Sigmoid colon (tissue), 7 donors: ENCODE measurements around the gene FAM163B. TPM values are rescaled to one million over a fixed set of nuclear protein-coding genes. Genes with fewer than 3 reads are reported as not detected.
A peak's percentile ranks its signal among the peaks of the same experiment; 100 is the strongest.

ENCODE experiments used
- DNase-seq: peaks from one replicate; pipeline ENCODE4 v3.0.0-alpha.2; 2019
- H3K27ac ChIP-seq, 4 donors: fragments of 200-600 bp; sonication (generic); one replicate each; pipeline ENCODE4 v1.5.1; 2016 to 2019; ENCODE audit warnings: mild to moderate bottlenecking in 1 of 4
- H3K27me3 ChIP-seq, 3 donors: fragments of 200-600 bp; sonication (generic); one replicate each; pipeline ENCODE4 v1.5.1; 2019; ENCODE audit warnings: mild to moderate bottlenecking in 1 of 3
- H3K36me3 ChIP-seq, 4 donors: fragments of 200-600 bp; sonication (generic); one replicate each; pipeline ENCODE4 v1.5.1; 2016 to 2019
- H3K4me1 ChIP-seq, 4 donors: fragments of 200-600 bp; sonication (generic); one replicate each; pipeline ENCODE4 v1.5.1; 2017 to 2019
- H3K4me3 ChIP-seq, 4 donors: fragments of 200-600 bp; sonication (generic); one replicate each; pipeline ENCODE4 v1.5.1; 2017 to 2019; ENCODE audit warnings: mild to moderate bottlenecking in 2 of 4, moderate library complexity in 1 of 4
- H3K9me3 ChIP-seq, 4 donors: fragments of 200-600 bp in 3 of 4; sonication (generic) in 3 of 4; one replicate each; pipeline versions ENCODE4 v1.5.1 to v1.6.1; 2013 to 2019
- CTCF ChIP-seq, 4 experiments: fragments of 450-650 bp in 3 of 4; fragments of 200-600 bp in 1 of 4; IDR thresholded peaks; one replicate each; pipeline ENCODE4 v1.5.1; 2016 to 2019; ENCODE audit warnings: antibody characterized with exemption in 4 of 4, mild to moderate bottlenecking in 3 of 4, moderate library complexity in 2 of 4
- EP300 ChIP-seq, 4 donors: sonication (generic); formaldehyde crosslinking; IDR thresholded peaks; one replicate each; pipeline ENCODE4 v1.6.1; 2017; ENCODE audit warnings: antibody characterized with exemption in 4 of 4
- POLR2A ChIP-seq, 2 donors: fragments of 450-650 bp; IDR thresholded peaks; one replicate each; pipeline ENCODE4 v1.6.1; 2016; ENCODE audit warnings: antibody characterized with exemption in 2 of 2, mild to moderate bottlenecking in 2 of 2, moderate library complexity in 2 of 2
- POLR2AphosphoS5 ChIP-seq, 4 donors: sonication (generic); formaldehyde crosslinking; IDR thresholded peaks; one replicate each; pipeline ENCODE4 v1.6.1; 2017; ENCODE audit warnings: antibody characterized with exemption in 4 of 4
- WGBS, 2 donors: extraction: QIAGEN DNeasy Blood & Tissue Kit; methylation state at CpG; one replicate each; pipeline ENCODE4 v1.1.7; 2013; 5-methylcytosine and 5-hydroxymethylcytosine counted together
- intact Hi-C: fragments of 100-400 bp; cut with DNase I; formaldehyde crosslinking; loops from one replicate; pipeline ENCODE4 v1.15.1; 2023
- polyA plus RNA-seq, 3 donors: library from polyadenylated mRNA; stranded (reverse); fragments of 200-250 nt; gene quantifications; one replicate each; pipeline ENCODE4 v1.2.3, GENCODE V29; 2013
- total RNA-seq, 4 donors: library from RNA; depleted of rRNA; stranded (reverse); fragments of >200 nt; gene quantifications; one replicate each; pipeline ENCODE4 v1.1.0, GENCODE V29; 2016
- donor health status: healthy with polysubstance abuse.
- donor health status: Bipolar disorder and iron deficiency.
- donor health status: healthy.

Gene FAM163B
- total and polyA plus RNA-seq, 7 donors = 0.29 to 2.4 (median 1.2) TPM; not detected in 1

GRCh38 chr9:133536080-133536479, 73.1 kb downstream of the FAM163B start:
- no peak overlapping the region for H3K27ac ChIP-seq

GRCh38 chr9:133535306-133535877, 73.8 kb downstream of the FAM163B start:
- intact Hi-C loops = loop anchor here (2.0 to 5.0 kb wide), 2 partner anchors 52 to 459 kb away; no protein-coding TSS in a partner anchor
- Histone ChIP-seq H3K27me3 (no peaks in the 10 kb centered on the region), H3K27ac (peak overlapping the region; percentile 61 to 70 (median 66))

More at GRCh38 chr9:133536080-133536479, 73.1 kb downstream of the FAM163B start:
- H3K36me3 ChIP-seq = peaks cover 0 to 6% (median 0%) of the 10 kb centered on the region in 4 donors
- TF ChIP-seq EP300 (IDR thresholded peaks at IDR 0.05) (no peak), POLR2AphosphoS5 (IDR thresholded peaks at IDR 0.05) (no peak), POLR2A (IDR thresholded peaks at IDR 0.05) (no peak), CTCF (IDR thresholded peaks at IDR 0.05) (no peak)
- H3K27me3 ChIP-seq = no peaks in the 10 kb centered on the region
- intact Hi-C loops = loop anchor here (5.0 kb wide), 1 partner anchor 51 kb away; no protein-coding TSS in a partner anchor
- no peak overlapping the region for H3K4me3 ChIP-seq
- WGBS, 2 donors = 67 to 87% methylated on average over 11 of the region's 11 CpGs
- DNase-seq = no peak
- H3K4me1 ChIP-seq = peaks cover 0 to 53% (median 31%) of the 10 kb centered on the region in 4 donors
- H3K9me3 ChIP-seq = no peaks in the 10 kb centered on the region

GRCh38 chr9:133534346-133535291, 74.6 kb downstream of the FAM163B start, which contains the start of gene ADAMTSL2:
Gene ADAMTSL2 (plus strand): TSS chr9:133534704. CDS start chr9:133536713, 2,009 bp downstream.
- H3K9me3 ChIP-seq = no peaks in the 10 kb centered on the region
- TF ChIP-seq POLR2AphosphoS5 (IDR thresholded peaks at IDR 0.05) (peak in 1 of 4 donors; percentile 35), CTCF (IDR thresholded peaks at IDR 0.05) (no peak), EP300 (IDR thresholded peaks at IDR 0.05) (no peak), POLR2A (IDR thresholded peaks at IDR 0.05) (no peak)
- WGBS, 2 donors = 2 to 4% methylated on average over 70 of the region's 70 CpGs
- H3K4me3 ChIP-seq = peak within 1 kb of the TSS; percentile 31 to 57 (median 48)
- peaks cover 0 to 47% (median 30%) of the 10 kb centered on the region in 4 donors for H3K4me1 ChIP-seq
- no peaks in the 10 kb centered on the region for H3K27me3 ChIP-seq
- H3K36me3 ChIP-seq = no peaks in the 10 kb centered on the region
- DNase-seq = peak; percentile 87
- intact Hi-C loops = loop anchor here (2.0 to 5.0 kb wide), 2 partner anchors 53 to 460 kb away; no protein-coding TSS in a partner anchor
- peak within 1 kb of the TSS; percentile 61 to 70 (median 66) for H3K27ac ChIP-seq

More at GRCh38 chr9:133535306-133535877, 73.8 kb downstream of the FAM163B start:
- Histone ChIP-seq H3K4me1 (peaks cover 0 to 53% (median 31%) of the 10 kb centered on the region in 4 donors), H3K36me3 (peaks cover 0 to under 1% (median 0%) of the 10 kb centered on the region in 4 donors), H3K9me3 (no peaks in the 10 kb centered on the region), H3K4me3 (peak overlapping the region; percentile 31 to 57 (median 48))
- no peak for DNase-seq
- 42 to 68% methylated on average over 13 of the region's 13 CpGs for WGBS, 2 donors
- TF ChIP-seq CTCF (IDR thresholded peaks at IDR 0.05) = no peak
- TF ChIP-seq EP300 (IDR thresholded peaks at IDR 0.05) = no peak
- TF ChIP-seq POLR2A (IDR thresholded peaks at IDR 0.05) = no peak
- no peak for TF ChIP-seq POLR2AphosphoS5 (IDR thresholded peaks at IDR 0.05)

- H3K4me1 ChIP-seq = peaks cover 0 to 43% (median 30%) of the 10 kb centered on the region in 4 donors
- peak overlapping the region; percentile 61 to 70 (median 66) for H3K27ac ChIP-seq
- H3K36me3 ChIP-seq = no peaks in the 10 kb centered on the region
- TF ChIP-seq POLR2A (IDR thresholded peaks at IDR 0.05) = no peak
- no peak for TF ChIP-seq POLR2AphosphoS5 (IDR thresholded peaks at IDR 0.05)
- TF ChIP-seq CTCF (IDR thresholded peaks at IDR 0.05) = no peak
- TF ChIP-seq EP300 (IDR thresholded peaks at IDR 0.05) = no peak
- intact Hi-C loops = loop anchor here (1.0 to 2.0 kb wide), 2 partner anchors 192 to 461 kb away; no protein-coding TSS in a partner anchor
- no peaks in the 10 kb centered on the region for H3K27me3 ChIP-seq
- no peaks in the 10 kb centered on the region for H3K9me3 ChIP-seq
- H3K4me3 ChIP-seq = peak overlapping the region in 3 of 4 donors; percentile 44 to 57 (median 53)
- no peak for DNase-seq
- 42 to 50% methylated on average over 9 of the region's 9 CpGs for WGBS, 2 donors
These were observed 75.3 kb downstream of the FAM163B start for GRCh38 chr9:133533857-133534256.
